Endodermal cell (in vitro differentiated cells): ENCODE measurements around the gene ACO1. TPM values are rescaled to one million over a fixed set of nuclear protein-coding genes. Genes with fewer than 3 reads are reported as not detected.

ENCODE experiments used
- DNase-seq: peaks from one replicate; pipeline ENCODE4 v3.0.0-alpha.2; 2017
- H3K27ac ChIP-seq: 2 replicates; pipeline ENCODE4 v1.5.1; 2013; ENCODE audit warnings: mild to moderate bottlenecking, low read depth, low read length, moderate library complexity
- H3K27me3 ChIP-seq: 2 replicates; pipeline ENCODE4 v1.6.1; 2013; ENCODE audit warnings: mild to moderate bottlenecking, low read length, moderate library complexity; ENCODE audit not compliant: insufficient read depth, control insufficient read depth, poor library complexity, severe bottlenecking
- H3K36me3 ChIP-seq: 2 replicates; pipeline ENCODE4 v1.7.0; 2013; ENCODE audit warnings: mild to moderate bottlenecking, low read length, moderate library complexity; ENCODE audit not compliant: control insufficient read depth, insufficient read depth
- H3K4me1 ChIP-seq: one replicate; pipeline ENCODE4 v1.7.0; 2013; ENCODE audit warnings: low read length; ENCODE audit not compliant: control insufficient read depth, insufficient read depth
- H3K4me3 ChIP-seq: 2 replicates; pipeline ENCODE4 v1.5.1; 2013; ENCODE audit warnings: mild to moderate bottlenecking, low read length, moderate library complexity
- H3K9ac ChIP-seq: 2 replicates; pipeline ENCODE4 v1.6.1; 2013; ENCODE audit warnings: mild to moderate bottlenecking, low read length, moderate library complexity; ENCODE audit not compliant: poor library complexity, severe bottlenecking; ENCODE audit errors: extremely low read depth
- H3K9me3 ChIP-seq: 2 replicates; pipeline ENCODE4 v1.6.1; 2013; ENCODE audit warnings: mild to moderate bottlenecking, low read length, moderate library complexity; ENCODE audit not compliant: control insufficient read depth
- H3K27ac Mint-ChIP-seq: 2 replicates; pipeline ENCODE4 v1.8.0; 2020; ENCODE audit warnings: mixed read lengths
- H3K27me3 Mint-ChIP-seq: 2 replicates; pipeline ENCODE4 v1.8.0; 2021; ENCODE audit warnings: mild to moderate bottlenecking, mixed read lengths; ENCODE audit not compliant: insufficient read depth
- H3K36me3 Mint-ChIP-seq: 2 replicates; pipeline ENCODE4 v1.8.0; 2020; ENCODE audit warnings: low read depth, mixed read lengths
- H3K4me1 Mint-ChIP-seq: 2 replicates; pipeline ENCODE4 v1.8.0; 2020; ENCODE audit warnings: mixed read lengths
- H3K4me3 Mint-ChIP-seq: 2 replicates; pipeline ENCODE4 v1.8.0; 2020; ENCODE audit warnings: mild to moderate bottlenecking, moderate library complexity, mixed read lengths
- H3K9me3 Mint-ChIP-seq: 2 replicates; pipeline ENCODE4 v1.8.0; 2020; ENCODE audit warnings: mild to moderate bottlenecking, mixed read lengths
- WGBS, 2 experiments: methylation state at CpG; one replicate each; pipeline versions ENCODE4 v1.1.5 to v1.1.7; 2013; ENCODE audit warnings: missing lambda C conversion rate in 2 of 2, mixed read lengths in 1 of 2; ENCODE audit not compliant: insufficient coverage in 1 of 2, insufficient read length in 1 of 2; 5-methylcytosine and 5-hydroxymethylcytosine counted together
- total RNA-seq, 2 donors: library from RNA; stranded (reverse); fragmentation: NEBNext Ultra II Directional in 1 of 2; extraction: Animal tissue kit (Norgen Biotek cat#: 25700) in 1 of 2; gene quantifications; 2 replicates in 1 of 2; 3 replicates in 1 of 2; pipeline ENCODE4 v1.2.1, GENCODE V29; 2021
- TF ChIP-seq, protein P1 (sequence below): fragments of 200-600 bp; sonication (generic); conservative IDR thresholded peaks from 2 replicates; pipeline ENCODE4 v1.5.0; 2021; ENCODE audit warnings: antibody characterized with exemption, mild to moderate bottlenecking

The ACO1 gene
- total RNA-seq, 2 donors from 2014 or later: 33.6 to 52.8 TPM

- Histone ChIP-seq H3K4me3 (peak overlapping the region; percentile 84), H3K9me3 (no peaks in the 10 kb centered on the region), H3K27me3 (peaks cover 43% of the 10 kb centered on the region), H3K4me1 (no peaks in the 10 kb centered on the region), H3K27ac (no peak overlapping the region), H3K36me3 (no peaks in the 10 kb centered on the region), H3K9ac (no peak overlapping the region)
- peak overlapping the region; percentile 80 for H3K4me3 Mint-ChIP-seq
- peaks cover 5% of the 10 kb centered on the region for H3K4me1 Mint-ChIP-seq
- no peak for DNase-seq
- H3K36me3 Mint-ChIP-seq: peaks cover 6% of the 10 kb centered on the region
- TF ChIP-seq, protein P1, sequence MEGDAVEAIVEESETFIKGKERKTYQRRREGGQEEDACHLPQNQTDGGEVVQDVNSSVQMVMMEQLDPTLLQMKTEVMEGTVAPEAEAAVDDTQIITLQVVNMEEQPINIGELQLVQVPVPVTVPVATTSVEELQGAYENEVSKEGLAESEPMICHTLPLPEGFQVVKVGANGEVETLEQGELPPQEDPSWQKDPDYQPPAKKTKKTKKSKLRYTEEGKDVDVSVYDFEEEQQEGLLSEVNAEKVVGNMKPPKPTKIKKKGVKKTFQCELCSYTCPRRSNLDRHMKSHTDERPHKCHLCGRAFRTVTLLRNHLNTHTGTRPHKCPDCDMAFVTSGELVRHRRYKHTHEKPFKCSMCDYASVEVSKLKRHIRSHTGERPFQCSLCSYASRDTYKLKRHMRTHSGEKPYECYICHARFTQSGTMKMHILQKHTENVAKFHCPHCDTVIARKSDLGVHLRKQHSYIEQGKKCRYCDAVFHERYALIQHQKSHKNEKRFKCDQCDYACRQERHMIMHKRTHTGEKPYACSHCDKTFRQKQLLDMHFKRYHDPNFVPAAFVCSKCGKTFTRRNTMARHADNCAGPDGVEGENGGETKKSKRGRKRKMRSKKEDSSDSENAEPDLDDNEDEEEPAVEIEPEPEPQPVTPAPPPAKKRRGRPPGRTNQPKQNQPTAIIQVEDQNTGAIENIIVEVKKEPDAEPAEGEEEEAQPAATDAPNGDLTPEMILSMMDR: no peak
- no peaks in the 10 kb centered on the region for H3K9me3 Mint-ChIP-seq
- H3K27ac Mint-ChIP-seq: no peak overlapping the region
- peaks cover 45% of the 10 kb centered on the region for H3K27me3 Mint-ChIP-seq
- 8 to 13% methylated on average over 3 to 12 of the region's 13 CpGs for WGBS, 2 experiments
Observed at GRCh38 chr9:32384002-32384363, 460 bp upstream of the ACO1 start.

DNA sequence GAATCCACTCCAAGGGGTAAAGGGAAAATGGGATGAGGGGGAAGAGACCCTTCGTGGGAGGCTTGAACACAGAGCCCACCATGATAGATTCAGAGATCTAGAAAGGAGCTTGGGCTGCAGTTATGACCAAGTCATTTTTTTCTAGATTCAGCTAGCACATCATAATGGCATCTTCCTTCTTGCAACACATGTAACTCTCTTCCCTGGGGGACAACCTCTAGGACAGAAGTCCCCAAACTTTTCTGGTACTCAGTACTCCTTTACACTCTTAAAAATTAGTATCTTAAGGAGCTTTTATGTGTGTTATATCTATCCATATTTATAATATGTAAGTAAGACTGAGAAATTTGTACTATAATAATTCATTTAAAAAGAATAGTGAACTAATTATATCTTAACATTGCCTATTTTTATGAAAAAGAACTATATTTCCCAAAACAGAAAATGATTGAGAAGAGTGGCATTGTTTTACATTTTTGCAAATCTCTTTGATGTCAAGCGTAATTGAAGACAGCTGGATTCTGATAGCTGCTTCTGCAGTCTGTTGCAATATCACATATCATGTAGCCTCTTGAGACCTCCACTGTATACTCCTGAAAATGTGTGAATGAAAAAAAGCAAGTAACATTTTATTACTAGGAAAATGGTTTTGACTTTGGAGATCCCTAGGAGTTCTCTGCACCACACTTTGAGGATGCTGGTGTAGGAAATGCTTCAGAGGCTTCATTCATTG is 875 bp downstream of the ACO1 start:
- WGBS, 2 experiments: 33 to 53% methylated on average over 1 to 2 of the region's 2 CpGs
- H3K27ac Mint-ChIP-seq: peak overlapping the region; percentile 83
- H3K4me1 ChIP-seq: peaks cover 4% of the 10 kb centered on the region
- no peak for DNase-seq
- peak overlapping the region; percentile 80 for H3K4me3 Mint-ChIP-seq
- no peaks in the 10 kb centered on the region for H3K9me3 Mint-ChIP-seq
- TF ChIP-seq, protein P1: no peak
- no peak overlapping the region for H3K27ac ChIP-seq
- peaks cover 16% of the 10 kb centered on the region for H3K4me1 Mint-ChIP-seq
- peak overlapping the region; percentile 77 for H3K9ac ChIP-seq
- H3K36me3 ChIP-seq: no peaks in the 10 kb centered on the region
- peaks cover 36% of the 10 kb centered on the region for H3K27me3 ChIP-seq
- H3K4me3 ChIP-seq: peak overlapping the region; percentile 84
- H3K36me3 Mint-ChIP-seq: peaks cover 6% of the 10 kb centered on the region
- H3K27me3 Mint-ChIP-seq: peaks cover 39% of the 10 kb centered on the region
- H3K9me3 ChIP-seq: no peaks in the 10 kb centered on the region

DNA sequence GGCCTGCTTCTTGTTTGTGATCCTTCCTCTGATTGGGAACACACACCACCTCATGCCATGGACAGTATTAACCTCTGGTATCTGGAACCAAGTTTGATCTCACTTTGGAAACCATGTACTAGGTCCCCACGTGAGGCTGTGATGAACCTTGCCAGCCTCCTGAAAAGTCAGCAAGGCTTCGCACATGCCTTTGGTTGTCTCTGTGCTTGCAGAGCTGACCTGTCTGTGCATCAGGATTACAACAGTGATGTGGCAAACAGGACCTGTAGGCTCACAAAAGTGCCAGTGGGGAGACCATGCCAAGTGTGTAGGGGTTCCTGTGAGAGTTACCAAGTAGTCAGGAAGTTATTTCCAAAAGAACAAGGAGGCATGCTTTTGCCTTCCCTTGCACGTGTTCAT is 1.4 kb downstream of the ACO1 start:
- Histone ChIP-seq H3K4me3 (peak overlapping the region; percentile 84), H3K9me3 (no peaks in the 10 kb centered on the region), H3K27me3 (peaks cover 31% of the 10 kb centered on the region), H3K4me1 (peaks cover 7% of the 10 kb centered on the region), H3K36me3 (no peaks in the 10 kb centered on the region), H3K9ac (no peak overlapping the region), H3K27ac (no peak overlapping the region)
- TF ChIP-seq, protein P1: no peak
- H3K9me3 Mint-ChIP-seq: no peaks in the 10 kb centered on the region
- no peak for DNase-seq
- H3K4me1 Mint-ChIP-seq: peaks cover 18% of the 10 kb centered on the region
- no peak overlapping the region for H3K4me3 Mint-ChIP-seq
- H3K27me3 Mint-ChIP-seq: peaks cover 33% of the 10 kb centered on the region
- WGBS, 2 experiments: 88 to 96% methylated on average over 3 of the region's 3 CpGs
- H3K36me3 Mint-ChIP-seq: peaks cover 6% of the 10 kb centered on the region
- no peak overlapping the region for H3K27ac Mint-ChIP-seq
